Esophagus muscularis mucosa (tissue), 4 donors: ENCODE measurements around the gene STK33.

Source experiments
- CTCF ChIP-seq, 3 experiments: fragments of 200-600 bp in 2 of 3; fragments of 450-650 bp in 1 of 3; sonication (generic) in 2 of 3; IDR thresholded peaks; one replicate each; pipeline ENCODE4 v1.5.1; 2017 to 2019; ENCODE audit warnings: antibody characterized with exemption in 3 of 3, mild to moderate bottlenecking in 2 of 3, moderate library complexity in 1 of 3
- EP300 ChIP-seq: sonication (generic); formaldehyde crosslinking; IDR thresholded peaks from one replicate; pipeline ENCODE4 v1.6.1; 2017; ENCODE audit warnings: antibody characterized with exemption
- POLR2A ChIP-seq: fragments of 450-650 bp; IDR thresholded peaks from one replicate; pipeline ENCODE4 v1.6.1; 2017; ENCODE audit warnings: antibody characterized with exemption, moderate library complexity, mild to moderate bottlenecking, low read depth
- POLR2AphosphoS5 ChIP-seq, 2 donors: sonication (generic); formaldehyde crosslinking; IDR thresholded peaks; one replicate each; pipeline ENCODE4 v1.6.1; 2017; ENCODE audit warnings: antibody characterized with exemption in 2 of 2

- TF ChIP-seq POLR2A (no peak), CTCF (IDR thresholded peaks at IDR 0.05) (no peak), EP300 (no peak), POLR2AphosphoS5 (IDR thresholded peaks at IDR 0.05) (no peak)
Measured at GRCh38 chr11:8341996-8342395, 252.0 kb downstream of the STK33 start.
